GM12801 (cell line): ENCODE results near the gene PRUNE2.

ENCODE experiments used
- TF ChIP-seq, protein P1 (sequence below): IDR thresholded peaks from one replicate; pipeline ENCODE4 v1.5.1; 2011; ENCODE audit warnings: control low read depth; ENCODE audit not compliant: insufficient read length; ENCODE audit errors: extremely low read depth

Gene PRUNE2

DNA sequence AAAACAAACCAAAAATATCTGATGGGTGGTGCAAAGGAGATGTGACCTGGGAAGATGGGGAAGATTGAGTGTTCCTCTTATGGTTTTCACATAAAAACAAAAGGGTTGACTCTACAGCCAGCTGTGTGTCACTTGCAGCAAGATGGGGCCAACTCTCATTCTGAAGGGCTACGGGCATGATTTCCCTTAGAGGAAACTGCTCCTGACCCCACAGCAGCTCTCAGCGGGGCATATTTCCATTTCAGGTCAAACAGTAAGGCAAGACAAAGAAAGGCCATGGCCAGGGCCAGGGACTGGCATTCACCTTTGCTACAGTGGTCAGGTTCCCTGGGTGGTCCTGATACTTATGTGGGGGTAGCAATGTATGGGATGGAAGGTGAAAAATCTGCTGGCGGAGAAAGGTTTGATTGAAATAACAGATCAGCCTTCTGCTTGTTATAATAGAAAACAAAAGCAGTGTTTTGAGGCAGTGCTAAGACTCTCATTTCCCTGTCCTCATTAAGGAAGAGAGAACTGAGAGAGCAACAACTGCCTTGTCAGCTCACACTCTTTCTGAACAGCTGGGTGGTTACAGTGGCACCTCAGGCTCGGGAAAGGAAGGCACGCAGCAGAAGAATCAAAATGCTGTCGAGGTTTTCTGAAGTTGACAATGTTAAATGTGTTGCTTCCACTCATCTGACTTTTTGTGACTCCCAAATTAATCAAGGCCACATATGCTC lies 262.4 kb downstream of the PRUNE2 start:
- TF ChIP-seq, protein P1, sequence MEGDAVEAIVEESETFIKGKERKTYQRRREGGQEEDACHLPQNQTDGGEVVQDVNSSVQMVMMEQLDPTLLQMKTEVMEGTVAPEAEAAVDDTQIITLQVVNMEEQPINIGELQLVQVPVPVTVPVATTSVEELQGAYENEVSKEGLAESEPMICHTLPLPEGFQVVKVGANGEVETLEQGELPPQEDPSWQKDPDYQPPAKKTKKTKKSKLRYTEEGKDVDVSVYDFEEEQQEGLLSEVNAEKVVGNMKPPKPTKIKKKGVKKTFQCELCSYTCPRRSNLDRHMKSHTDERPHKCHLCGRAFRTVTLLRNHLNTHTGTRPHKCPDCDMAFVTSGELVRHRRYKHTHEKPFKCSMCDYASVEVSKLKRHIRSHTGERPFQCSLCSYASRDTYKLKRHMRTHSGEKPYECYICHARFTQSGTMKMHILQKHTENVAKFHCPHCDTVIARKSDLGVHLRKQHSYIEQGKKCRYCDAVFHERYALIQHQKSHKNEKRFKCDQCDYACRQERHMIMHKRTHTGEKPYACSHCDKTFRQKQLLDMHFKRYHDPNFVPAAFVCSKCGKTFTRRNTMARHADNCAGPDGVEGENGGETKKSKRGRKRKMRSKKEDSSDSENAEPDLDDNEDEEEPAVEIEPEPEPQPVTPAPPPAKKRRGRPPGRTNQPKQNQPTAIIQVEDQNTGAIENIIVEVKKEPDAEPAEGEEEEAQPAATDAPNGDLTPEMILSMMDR, result no peak

DNA sequence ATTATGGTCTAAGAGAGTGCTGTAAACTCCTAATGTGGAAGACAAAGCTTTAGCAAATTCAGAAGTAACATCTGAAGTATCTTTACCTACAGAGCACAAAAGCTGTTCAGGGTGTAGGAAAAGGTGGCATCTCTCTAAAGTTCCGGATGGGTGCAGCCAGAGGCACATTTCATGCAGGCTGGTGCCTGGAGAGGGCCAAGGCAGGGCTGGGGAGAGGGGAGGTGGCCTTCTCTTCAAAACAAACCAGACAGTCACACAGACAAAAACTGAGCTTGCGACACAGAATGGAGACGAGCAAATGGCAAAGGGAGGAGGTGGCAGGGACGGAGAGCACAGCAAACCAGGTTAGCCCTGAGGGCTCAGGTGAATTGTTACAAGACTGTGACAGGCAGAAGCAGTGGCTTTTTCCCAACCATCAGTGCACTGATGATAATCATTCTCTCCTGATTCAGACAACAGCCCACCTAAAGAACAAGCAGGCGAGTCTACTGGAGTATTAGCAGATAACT lies 263.2 kb downstream of the PRUNE2 start:
- TF ChIP-seq, protein P1, result no peak

DNA sequence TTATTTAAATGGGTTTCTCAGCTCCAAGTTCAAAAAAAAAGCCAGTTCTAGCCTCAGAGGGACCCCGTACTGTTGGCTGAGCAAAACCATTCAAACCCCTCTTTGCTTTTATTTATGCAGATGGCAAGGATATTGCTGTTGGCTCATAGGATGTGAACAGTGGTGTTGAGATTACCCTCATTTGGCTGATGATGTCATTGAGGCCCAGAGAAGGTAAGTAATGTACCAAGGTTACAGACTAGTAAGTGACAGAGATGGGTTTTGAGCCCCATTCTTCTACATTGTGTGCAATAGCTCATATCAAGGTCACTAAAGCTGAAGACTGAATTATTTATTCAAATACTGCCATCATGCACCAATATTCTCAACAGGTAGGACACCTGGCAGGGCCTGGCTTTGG lies 263.8 kb downstream of the PRUNE2 start:
- TF ChIP-seq, protein P1, result no peak

DNA sequence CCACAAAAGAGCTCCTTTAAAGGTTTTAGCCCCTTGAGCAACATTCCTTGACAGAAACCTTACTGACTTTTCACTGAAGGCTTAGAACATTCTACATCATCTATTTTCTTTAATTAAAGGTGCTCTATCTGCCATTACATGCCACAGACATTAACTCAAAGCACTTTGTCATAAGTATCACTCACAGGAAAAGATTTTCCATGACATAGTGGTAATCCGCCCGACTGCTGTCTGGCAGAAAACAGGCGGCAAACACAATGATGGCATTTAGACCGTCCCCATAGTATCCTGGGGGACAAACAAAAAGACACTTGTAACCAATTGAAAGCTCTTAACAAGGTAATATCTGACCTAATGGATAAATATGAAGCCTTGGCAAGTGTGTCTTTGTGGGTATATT lies 267.9 kb downstream of the PRUNE2 start:
- TF ChIP-seq, protein P1, result no peak

DNA sequence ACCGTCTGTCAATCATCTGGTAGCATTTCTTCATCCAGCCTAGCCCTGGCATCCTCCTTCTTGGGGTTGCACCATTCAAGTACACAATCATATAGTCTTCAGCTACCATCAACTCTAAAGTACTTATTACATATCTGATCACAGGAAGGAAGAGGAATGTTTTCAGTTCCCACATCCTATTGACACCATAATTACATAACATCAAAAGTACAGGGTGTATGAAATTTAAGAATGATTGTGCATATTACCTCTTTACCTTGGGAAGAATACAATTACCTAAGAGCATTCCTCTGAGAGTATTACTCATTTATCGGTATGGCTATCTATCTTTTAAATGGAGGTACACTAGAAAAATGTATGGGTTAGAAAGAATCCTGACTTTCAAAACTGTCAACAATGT lies 268.5 kb downstream of the PRUNE2 start:
- TF ChIP-seq, protein P1, result no peak

DNA sequence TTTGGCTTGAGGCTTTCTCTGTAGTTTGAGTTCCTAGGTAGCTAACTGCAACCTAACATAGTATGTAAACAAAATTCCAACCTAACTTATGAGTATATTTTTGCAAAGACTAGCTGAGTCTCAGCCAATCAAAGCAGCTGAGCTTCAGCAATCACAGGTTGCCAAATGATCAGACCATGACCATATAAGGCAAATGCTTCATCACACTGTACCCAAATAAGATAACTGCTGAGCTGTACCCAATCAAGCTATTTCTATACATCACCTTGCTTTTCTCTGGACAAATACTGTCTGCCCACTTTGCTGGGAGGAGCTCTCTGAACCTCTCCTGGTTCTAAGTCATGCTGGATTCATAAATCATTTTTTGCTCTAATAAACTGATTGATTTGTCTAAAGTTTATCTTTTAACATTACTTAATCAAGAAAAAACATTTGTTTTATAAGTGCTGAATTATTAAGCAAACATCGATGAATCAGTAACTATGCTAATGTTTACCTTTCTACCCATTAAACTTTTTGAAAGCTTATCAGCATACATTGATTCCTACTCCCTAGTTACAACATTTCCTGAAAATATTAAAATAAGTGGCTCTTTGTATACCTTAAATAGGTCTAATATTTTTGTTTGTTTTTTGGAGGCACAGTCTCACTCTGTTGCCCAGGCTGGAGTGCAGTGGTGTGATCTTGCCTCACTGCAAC lies 271.4 kb downstream of the PRUNE2 start:
- TF ChIP-seq, protein P1, result no peak

DNA sequence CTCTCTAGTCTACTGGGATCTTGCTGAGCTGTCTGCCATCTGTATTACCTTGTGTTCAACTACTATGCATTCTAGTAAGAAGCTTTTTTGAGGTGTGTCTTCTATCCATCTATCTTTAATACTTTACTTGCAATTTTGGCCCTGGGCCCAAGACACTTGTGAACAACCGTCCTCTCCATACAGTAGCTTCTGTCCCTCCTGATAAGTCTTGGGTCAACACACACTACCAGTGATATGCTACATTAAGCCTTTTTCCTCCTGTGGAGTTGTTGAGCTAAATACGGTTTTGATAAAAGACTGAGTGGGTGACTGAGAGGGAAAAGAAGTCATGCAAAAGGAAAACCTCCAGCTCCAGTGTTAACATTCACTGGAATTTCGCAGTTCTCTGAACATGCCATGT lies 275.0 kb downstream of the PRUNE2 start:
- TF ChIP-seq, protein P1, result no peak
